Sigmoid colon (tissue), 4 donors: ENCODE data around the gene MASP1.

ENCODE experiments used
- EP300 ChIP-seq, 4 donors: sonication (generic); formaldehyde crosslinking; IDR thresholded peaks; one replicate each; pipeline ENCODE4 v1.6.1; 2017; ENCODE audit warnings: antibody characterized with exemption in 4 of 4
- POLR2A ChIP-seq, 2 donors: fragments of 450-650 bp; IDR thresholded peaks; one replicate each; pipeline ENCODE4 v1.6.1; 2016; ENCODE audit warnings: antibody characterized with exemption in 2 of 2, mild to moderate bottlenecking in 2 of 2, moderate library complexity in 2 of 2
- TF ChIP-seq, protein P1 (sequence below), 4 experiments: fragments of 450-650 bp in 3 of 4; fragments of 200-600 bp in 1 of 4; IDR thresholded peaks; one replicate each; pipeline ENCODE4 v1.5.1; 2016 to 2019; ENCODE audit warnings: antibody characterized with exemption in 4 of 4, mild to moderate bottlenecking in 3 of 4, moderate library complexity in 2 of 4

DNA sequence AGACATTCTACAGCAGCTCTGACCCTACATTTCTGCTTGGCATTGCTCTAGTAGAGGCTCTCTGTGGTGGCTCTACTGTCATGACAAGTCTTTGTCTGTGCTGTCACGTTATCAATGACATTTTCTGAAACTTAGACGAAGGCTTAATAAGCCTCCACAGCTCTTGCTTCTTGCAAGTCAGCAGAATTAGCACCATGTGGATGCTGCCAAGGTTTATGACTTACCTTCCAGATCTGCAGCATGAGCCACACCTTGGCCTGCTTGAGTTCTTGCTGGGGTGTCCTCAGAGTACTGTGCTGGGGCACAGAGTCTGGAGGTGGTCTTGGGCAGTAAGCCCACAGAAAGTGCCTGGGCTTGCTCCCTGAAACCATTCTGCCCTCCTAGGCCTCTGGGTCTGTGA, 84.5 kb downstream of the MASP1 start:
- TF ChIP-seq POLR2A (IDR thresholded peaks at IDR 0.05) (no peak), EP300 (IDR thresholded peaks at IDR 0.05) (no peak)
- TF ChIP-seq, protein P1, sequence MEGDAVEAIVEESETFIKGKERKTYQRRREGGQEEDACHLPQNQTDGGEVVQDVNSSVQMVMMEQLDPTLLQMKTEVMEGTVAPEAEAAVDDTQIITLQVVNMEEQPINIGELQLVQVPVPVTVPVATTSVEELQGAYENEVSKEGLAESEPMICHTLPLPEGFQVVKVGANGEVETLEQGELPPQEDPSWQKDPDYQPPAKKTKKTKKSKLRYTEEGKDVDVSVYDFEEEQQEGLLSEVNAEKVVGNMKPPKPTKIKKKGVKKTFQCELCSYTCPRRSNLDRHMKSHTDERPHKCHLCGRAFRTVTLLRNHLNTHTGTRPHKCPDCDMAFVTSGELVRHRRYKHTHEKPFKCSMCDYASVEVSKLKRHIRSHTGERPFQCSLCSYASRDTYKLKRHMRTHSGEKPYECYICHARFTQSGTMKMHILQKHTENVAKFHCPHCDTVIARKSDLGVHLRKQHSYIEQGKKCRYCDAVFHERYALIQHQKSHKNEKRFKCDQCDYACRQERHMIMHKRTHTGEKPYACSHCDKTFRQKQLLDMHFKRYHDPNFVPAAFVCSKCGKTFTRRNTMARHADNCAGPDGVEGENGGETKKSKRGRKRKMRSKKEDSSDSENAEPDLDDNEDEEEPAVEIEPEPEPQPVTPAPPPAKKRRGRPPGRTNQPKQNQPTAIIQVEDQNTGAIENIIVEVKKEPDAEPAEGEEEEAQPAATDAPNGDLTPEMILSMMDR (IDR thresholded peaks at IDR 0.05), result no peak
